Breast epithelium (tissue), 3 donors: ENCODE results near the gene PIWIL1.

Source experiments
- POLR2A ChIP-seq: fragments of 450-650 bp; IDR thresholded peaks from one replicate; pipeline ENCODE4 v1.6.1; 2016; ENCODE audit warnings: antibody characterized with exemption, mild to moderate bottlenecking, moderate library complexity
- TF ChIP-seq, protein P1 (sequence below), 3 donors: fragments of 450-650 bp; IDR thresholded peaks; one replicate each; pipeline ENCODE4 v1.5.1; 2016 to 2017; ENCODE audit warnings: antibody characterized with exemption in 3 of 3, mild to moderate bottlenecking in 3 of 3, moderate library complexity in 3 of 3

GRCh38 chr12:130320536-130320935 lies 17.2 kb upstream of the PIWIL1 start:
- TF ChIP-seq, protein P1, sequence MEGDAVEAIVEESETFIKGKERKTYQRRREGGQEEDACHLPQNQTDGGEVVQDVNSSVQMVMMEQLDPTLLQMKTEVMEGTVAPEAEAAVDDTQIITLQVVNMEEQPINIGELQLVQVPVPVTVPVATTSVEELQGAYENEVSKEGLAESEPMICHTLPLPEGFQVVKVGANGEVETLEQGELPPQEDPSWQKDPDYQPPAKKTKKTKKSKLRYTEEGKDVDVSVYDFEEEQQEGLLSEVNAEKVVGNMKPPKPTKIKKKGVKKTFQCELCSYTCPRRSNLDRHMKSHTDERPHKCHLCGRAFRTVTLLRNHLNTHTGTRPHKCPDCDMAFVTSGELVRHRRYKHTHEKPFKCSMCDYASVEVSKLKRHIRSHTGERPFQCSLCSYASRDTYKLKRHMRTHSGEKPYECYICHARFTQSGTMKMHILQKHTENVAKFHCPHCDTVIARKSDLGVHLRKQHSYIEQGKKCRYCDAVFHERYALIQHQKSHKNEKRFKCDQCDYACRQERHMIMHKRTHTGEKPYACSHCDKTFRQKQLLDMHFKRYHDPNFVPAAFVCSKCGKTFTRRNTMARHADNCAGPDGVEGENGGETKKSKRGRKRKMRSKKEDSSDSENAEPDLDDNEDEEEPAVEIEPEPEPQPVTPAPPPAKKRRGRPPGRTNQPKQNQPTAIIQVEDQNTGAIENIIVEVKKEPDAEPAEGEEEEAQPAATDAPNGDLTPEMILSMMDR (IDR thresholded peaks at IDR 0.05) = no peak
- TF ChIP-seq POLR2A = no peak
